G401.6 (cell line): ENCODE results near the gene SKI.

Experiments
- FAIRE-seq: peaks from 2 replicates; lab custom pipeline; 2012; peaks lifted over from hg19 to GRCh38; lab: Jason Lieb, UNC

SKI gene

DNA sequence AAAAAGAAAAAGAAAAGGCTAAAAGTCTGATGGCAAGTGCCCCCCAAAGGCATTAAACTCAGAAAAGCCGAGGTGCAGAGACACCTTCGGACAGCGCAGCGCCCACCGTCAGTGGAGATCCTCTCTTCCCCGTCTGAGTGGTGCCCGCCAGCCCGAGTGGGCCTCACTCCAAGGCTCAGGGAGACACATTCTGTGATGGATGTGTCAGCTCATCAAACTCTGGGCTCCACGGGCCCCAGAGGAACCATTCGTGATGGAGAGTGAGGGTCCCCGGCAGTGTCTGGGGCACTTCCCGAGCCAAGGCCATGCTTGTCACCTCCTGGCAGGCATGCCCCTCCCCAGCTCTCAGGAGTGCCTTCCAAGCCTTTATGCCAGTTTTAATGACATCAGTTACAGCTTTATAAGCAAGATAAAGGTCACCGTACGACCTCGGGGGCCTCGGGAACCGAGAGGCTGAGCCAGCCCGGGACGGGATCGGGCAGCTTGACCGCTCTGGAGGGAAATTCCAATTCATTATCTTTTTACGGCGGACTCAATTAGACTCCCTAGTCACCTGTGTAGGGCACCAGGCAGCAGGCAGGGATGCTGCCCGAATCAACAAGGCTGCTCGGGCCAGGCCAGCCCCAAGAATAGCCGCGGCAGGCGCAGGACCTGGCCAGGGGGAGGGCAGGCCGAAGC is 113.7 kb downstream of the SKI start:
- FAIRE-seq, result no peak

DNA sequence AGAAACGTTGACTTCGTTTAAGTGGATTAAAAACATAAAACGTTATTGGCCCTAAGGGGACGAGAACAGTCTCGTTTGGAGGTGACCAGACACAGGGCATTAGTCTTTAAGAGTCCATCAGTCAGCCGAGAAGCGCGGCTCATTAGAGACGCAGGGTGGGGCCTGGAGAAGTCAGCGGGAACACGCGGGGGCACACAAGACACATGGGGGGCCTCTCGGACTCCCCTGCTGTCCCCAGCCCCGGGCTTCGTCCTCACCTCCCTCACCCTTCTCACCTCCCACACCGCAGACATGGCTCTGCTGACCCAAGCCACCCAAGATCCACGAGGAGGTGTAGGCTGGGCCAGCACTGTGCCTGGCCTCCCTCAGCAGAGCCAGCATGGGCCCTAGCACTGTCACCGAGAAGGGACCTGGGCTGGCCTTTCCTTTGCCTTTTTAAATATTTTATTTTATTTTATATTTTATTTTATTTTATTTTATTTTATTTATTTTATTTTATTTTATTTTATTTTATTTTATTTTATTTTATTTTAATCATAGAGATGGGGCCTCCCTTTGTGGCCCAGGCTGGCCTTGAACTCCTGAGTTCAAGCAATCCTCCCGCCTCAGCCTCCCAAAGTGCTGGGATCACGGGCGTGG is 114.4 kb downstream of the SKI start:
- no peak for FAIRE-seq

DNA sequence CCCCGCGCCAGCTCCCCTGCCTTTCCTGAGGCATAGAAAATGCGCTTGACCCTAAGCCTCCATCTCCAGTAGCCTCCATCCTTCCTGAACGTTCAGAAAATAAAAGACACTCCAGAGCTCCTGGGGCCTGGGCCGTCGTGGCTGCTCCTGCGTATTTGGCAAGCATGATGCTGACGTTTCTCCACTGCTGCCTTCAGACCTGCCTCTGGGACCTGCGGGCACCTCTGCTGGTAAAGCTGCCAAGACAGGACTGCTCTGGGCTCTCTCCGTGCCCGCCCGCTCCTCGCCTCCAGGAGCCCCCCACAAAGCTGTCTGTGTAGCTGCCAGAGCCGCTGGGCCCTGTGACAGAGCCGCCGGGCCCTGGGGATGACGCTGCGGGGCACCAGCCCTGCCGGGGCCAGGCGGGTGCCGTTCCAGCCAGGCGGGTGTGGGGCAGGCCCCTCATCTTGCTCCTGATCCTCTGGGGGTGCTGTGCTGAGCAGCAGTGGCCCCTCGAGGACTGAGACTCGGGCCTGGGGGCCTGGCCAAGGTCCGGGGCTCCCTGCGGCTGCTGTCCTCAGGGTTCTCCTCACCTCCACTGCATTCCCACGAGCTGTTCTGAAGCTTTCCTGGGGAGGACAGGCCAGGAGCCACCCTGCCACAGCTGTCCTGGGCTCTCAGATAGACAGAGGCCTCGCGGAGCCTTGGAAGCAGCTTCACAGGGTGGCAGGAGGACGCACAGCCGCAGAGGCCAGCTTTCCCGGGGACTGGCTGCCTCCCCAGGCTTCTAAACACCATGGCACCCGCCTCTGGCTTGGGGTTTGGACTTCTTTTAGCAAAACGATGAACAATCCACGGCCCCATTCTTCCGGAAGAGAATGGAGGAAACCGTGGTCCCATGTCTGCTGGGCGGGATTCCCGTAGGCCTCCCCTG is 115.2 kb downstream of the SKI start:
- FAIRE-seq, result no peak

DNA sequence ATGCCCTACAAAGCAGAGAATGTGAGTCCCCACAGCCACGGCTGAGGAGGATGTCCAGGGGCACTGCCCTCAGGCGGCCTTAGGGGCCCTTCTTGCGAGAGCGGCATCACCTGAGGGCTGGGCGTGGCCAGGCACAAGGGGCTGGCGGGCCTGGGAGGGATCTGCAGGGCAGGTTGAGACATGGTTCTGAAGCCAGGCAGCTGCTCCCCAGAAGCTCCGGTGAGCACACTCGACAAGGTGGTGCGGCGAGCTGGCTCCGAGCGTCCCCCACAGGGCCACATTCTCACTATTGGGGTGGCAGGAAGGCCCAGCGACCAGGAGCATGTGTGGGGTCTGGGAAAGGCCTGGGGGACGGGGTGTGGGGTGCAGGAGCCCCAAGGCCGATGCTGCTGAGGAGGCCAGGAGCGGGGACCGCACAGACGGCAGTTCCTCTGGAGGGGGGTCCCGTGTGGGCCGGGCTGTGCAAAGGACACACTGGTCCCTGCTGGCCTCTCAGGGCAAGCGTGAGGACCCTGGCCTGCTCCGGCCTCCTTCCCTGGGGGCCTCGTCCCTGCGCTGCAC is 116.1 kb downstream of the SKI start:
- FAIRE-seq, result no peak

DNA sequence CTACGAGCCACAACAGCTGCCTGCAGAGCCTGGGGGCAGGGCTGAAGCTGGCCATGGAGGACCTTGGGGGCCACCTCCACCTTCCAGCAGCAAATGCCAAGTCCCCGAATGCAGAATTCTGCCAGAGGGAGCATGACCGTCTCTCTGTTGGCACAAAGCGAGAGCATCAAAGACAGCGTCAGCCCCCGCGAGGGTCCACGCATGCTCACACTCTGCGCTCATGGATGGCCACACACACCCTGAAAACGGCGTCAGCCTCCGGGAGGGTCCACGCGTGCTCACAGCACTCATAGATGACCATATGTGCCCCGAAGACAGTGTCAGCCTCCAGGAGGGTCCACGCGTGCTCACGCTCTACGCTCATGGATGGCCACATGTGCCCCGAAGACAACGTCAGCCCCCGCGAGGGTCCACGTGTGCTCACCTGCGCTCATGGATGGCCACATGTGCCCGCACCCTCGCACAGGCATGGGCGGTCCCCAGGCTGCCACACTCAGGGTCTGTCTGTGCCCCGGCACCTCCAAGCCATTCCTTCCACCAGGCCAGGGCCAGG is 116.7 kb downstream of the SKI start:
- no peak for FAIRE-seq

DNA sequence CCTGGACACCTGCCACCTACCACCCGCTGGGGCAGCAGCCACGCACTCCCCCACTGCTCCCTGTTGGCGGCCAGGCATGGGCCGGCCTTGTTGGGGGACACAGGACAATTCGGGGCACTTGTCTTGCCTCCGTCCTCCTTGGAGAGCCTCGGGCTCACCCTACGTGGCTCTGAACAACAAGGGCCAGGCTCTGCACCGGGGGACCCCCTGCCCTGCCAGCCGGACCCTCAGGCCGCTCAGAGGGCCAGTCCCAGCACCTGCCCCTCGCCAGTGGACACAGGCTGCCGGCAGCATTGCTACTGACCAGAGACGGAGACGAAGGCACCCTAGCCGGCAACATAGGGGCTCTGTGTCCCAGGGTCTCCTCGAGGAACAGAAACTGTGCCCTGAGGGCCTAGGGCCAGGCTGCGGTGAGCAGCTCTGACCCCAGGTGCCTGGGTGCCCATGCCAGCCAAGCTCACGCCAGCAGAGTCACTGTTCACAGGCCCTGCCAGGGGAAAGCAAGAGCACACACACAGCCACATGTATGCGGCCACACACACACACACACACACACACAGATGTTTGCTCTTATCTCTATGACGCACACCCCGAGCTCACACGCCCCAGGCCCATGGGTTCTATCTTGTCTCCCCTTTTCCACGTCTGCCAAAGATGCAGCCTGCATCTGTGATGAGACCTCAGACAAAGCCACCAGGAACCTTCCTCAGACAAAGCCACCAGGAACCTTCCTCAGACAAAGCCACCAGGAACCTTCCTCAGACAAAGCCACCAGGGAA is 117.4 kb downstream of the SKI start:
- FAIRE-seq, result no peak

DNA sequence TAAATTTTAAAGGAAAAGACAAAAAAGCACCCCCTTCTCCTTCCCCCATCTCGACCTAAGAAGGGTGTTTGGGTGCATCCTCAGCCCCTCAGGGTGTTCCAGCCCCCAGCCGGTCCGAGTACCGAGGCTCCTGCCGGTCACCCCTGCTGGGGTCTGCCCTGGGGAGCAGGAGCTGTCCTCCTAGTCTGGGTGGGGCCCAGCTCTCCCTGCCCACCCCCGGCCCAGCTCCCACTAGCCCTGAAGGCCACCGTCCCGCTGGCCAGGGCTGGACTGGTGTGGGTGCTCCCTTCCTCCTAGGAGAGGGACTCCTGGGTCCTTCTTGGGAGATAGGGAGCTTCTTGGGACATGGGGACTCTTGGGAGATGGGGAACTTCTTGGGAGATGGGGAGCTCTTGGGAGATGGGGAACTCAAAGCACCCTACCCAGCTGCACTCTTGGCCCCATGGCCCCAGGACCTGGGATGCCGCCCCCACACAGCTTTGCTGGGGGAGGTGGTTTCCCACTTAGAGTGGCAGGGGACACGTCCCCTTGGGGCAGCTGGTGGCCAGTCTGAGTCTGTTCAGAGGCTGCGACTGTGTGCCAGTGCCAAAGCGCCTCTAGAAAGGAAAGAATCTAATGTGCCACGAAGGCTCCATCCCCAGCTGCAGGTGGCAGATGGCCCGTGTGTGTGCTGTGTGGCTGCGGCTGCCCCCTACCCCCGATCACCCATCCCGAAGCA is 118.7 kb downstream of the SKI start:
- FAIRE-seq, result no peak

DNA sequence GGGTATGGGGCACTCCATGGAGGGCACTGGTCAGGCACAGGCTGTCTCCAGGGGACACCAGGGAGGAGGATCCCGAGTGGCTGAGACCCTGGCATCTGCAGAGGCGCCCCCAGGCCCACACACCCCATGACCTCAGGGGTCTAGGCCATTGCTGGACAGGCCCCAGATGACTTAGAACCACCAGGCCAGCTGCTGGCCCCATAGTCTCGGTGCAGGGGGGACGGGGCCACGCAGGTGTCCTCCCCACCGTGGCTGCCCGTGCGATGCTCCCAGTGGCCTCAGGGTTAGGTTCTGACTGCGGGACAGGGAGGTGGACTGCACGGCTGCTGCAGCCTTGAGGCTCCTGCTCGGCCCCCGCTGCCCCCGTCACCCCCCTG is 119.3 kb downstream of the SKI start:
- no peak for FAIRE-seq

DNA sequence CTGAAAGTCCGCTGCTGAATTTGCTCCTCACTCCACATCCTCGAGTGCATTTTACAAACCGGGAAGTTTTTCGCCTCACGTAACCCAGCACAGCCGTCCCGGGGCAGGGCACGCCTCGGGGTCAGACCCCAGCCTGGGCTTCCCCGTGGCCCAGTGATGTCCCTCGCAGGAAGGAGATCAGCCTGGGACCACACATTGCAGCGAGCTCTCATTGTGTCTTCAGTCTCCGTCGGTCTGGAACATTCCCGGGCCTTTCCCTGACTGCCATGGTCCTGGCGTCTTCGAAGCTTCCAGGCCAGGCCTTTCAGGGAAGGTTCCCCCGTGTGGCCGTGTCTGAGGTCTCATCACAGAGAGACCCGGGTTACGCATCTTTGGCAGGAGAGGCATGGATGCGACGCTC is 119.8 kb downstream of the SKI start:
- no peak for FAIRE-seq

DNA sequence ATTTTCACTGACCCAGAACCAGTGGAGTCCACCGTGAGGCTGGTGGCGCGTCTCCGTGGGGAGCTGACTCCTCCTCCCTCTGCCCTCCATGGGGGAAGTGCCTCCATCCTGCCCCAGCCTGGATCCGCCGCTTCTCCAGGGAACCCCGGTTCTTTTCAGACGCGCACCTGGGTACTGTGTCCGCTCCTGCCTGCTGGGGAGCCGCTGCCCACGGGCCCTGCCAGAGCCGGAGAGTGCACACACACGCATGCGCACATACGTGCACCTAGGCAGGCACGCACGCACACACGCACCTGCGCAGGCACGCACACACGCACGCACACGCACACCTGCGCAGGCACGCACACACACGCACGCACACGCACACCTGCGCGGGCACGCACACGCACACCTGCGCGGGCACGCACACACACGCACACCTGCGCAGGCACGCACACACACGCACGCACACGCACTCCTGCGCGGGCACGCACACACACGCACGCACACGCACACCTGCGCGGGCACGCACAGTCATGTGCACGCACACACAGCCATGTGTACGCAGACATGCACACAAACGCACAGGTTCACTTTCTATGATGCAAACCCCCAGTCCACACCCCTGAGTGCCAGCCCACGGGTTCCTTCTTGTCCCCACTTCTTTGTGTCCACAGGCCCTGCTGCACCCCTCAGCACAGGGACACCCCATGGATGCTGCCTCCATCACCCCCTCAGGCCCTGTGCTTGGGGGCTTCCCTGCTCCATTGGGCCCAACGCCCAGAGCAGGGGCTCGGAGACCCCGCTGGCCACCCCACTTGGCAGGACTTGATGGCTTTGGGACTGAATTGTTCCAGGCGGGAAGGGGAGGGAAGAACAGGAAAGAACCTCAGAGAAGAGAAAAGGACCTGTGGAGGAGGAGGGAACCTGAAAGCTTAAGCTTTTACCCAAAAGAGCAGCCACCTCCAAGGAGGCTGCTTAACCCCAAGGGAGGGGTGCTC is 120.5 kb downstream of the SKI start:
- FAIRE-seq, result no peak

DNA sequence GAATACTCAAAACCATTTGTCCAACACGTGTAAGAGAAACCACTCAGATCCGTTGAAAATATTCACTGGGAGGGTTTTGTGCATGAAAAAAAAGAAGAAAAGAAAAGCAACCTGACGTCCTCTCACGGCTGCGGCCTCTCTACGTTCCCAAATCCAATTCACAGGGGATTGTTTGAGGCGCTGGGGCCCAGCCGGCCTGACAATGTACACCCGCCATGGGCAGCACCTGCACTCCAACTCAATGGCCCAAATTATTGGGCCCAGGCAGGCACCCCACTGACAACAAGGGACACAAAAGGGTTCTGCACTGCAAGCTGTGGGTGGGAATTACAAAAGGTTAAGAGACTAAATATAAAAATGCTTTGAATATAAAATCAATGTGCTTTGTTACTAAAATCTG is 121.7 kb downstream of the SKI start:
- no peak for FAIRE-seq

DNA sequence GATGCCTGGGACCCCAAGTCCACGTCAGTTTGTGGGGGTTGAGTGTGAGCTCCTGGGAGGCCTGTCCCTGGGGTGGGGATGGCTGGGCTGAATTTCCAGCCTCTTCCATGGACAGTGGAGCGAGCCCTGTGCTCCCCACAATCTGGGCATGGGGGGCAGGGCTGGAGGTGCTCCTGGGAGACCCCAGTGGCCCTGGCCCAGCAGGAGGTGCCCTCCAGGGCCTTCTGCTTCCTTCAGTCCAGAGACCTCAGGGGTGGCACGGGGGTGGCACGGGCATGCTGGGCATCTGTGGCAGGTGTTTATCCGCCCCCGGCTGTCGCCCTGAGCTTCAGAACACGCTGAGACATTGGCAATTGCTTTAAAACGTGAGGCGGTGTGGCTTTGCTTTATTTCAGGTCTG is 122.4 kb downstream of the SKI start:
- no peak for FAIRE-seq

DNA sequence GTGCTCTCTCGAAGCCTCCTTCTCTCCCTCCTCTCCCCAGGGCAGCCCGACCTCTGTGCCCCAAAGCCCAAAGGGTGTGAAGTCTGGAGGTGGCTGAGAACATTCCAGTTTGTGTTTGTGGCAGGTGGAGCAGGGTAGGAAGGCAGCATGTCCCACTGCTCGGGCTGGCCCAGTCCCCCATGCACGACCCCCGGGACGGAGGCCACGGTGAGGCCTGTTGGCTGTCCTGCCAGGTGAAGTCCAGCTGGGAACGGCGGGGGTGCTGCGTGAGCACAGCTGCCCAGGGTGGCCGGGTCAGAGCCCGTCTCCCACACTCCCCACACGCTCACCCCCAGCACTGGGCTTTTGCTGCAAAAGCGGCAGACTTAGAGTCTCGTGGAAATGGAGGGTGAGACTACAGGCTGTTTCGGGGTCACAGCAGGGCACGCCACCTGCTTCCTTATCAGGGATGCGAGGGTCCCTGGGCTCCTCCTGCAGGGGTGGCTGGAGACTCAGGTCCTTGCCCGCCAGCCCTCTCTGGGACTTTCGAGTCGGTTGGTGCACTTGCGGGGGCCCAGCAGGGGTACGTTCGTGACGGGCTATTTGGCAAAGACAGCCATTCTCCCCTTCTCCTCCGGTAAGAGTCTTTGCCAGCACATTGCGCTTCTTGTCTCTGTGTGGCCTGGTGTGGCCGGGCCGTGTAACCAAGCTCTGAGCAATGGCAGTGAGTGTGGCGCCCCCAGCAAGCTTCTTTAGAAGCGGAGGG is 123.0 kb downstream of the SKI start:
- FAIRE-seq, result no peak

DNA sequence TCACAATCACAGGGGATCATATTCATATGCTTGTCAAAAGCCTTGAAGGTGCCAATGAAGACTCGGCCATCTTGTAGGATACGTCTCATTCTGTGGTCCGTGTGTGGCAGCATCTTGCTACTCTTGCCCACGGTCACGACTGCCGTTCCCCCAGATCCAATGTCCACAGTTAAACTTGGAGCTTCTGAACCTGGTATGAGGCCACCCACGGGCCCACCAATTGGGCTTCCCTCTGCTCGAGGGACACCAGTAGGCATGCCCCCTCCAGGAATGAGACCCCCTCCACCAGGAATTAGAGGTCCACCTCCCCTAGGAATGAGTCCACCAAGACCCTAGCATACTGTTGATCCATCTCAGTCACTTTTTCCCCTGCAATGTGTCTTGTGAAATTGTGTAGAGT is 123.6 kb downstream of the SKI start:
- no peak for FAIRE-seq

DNA sequence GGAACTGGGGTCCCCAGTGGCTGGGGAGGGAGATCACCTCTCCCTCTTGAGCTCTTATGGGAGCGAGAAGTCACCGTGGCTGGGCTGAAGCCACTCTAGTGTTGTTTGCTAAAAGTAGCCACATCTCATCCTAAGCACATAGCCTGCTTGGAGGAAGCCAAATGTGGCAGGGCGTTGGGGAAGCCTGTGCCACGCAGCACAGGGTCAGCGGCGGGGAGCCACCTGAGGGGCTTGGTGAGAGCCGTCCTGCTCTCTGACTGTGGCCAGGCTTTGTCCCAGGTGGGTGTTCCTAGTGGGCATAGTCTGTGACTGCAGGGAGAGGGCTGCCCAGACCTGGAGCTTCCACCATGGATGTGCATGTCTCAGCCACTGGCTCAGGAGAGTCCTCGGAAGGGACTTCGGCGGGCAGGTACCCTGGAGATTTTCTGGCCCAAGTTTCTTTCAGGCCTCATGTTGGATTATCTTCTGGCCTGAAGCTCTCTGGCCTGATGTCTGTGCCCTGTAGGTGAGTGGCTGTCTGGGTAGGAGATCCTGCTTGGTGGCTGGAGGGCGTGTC is 124.3 kb downstream of the SKI start:
- FAIRE-seq, result no peak

DNA sequence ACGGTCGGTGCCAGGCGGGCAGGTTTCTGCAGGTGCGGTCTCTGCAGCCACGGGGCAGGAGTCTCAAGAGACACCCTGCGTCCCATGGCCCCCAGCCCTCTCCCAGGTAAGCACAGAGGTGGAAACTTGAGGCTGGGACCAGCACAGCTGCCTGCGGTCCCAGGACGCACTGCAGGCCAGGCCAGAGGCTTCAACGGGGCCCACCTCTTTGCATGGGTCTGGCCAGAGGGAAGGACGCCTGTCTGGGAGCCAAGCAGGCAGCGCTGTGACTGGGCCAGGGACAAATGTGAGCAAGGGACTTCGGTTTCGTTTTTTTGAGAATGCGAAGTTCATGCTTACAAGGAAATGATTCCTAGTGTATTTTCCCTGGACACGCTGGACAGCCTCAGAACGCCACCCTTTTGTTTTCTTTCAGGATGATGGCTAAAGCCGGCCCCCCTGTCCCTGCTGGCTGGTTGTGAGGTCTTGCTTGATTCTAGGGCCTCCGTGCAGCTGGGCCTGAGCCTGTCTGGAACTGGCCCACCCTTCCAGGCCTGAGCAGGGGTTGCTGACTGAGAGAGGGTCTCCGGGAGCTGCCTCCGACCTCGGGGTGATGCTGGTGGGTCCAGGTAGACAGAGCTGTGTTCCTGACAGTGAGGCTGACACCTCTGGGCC is 124.9 kb downstream of the SKI start:
- no peak for FAIRE-seq

DNA sequence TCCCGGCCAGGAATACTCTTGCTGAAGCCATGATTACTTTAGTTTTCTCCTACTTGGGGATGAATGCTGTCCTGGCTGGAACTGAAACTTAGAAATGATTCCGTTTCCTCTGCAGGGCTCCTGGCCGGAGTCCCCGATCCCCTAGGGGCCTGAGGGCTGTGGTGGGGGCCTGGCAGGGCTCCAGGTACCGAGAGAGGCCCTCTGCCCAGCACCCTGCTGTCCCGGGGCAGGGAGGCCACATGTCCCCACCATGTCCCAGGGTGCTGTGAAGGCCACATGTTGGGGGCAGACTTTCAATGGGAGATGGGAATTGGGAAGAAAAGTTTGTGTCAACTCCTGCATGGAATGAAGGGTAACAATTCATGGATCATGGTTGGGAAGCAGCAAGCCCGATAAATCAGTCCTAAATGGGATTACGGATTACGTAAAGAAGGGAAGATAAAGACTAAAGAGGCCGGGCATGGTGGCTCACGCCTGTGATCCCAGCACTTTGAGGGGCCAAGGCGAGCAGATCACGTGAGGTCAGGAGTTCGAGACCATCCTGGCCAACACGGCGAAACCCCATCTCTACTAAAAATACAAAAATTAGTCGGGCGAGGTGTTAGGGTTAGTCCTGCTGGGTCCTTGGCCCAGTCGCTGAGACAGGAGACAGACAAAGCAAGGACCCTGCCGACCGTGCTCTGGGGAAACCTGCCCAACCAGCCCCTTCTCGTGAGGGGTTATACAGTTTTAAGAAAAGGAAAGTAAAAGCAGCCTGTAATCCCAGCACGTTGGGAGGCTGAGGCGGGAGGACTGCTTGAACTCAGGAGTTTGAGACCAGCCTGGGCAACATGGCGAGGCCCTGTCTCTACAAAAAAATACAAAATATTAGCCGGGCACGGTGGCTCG is 125.7 kb downstream of the SKI start:
- FAIRE-seq, result no peak
